K562 (cell line): ENCODE results near the gene CCDC127. TPM values are rescaled to one million over a fixed set of nuclear protein-coding genes. Genes with fewer than 3 reads are reported as not detected.

Experiments used
- ATAC-seq: fragments of 200-7000 bp; cut with Tn5 transposase; 3 replicates; pipeline ENCODE4 v1.9.1; 2020; ENCODE audit warnings: moderate library complexity
- BruUV-seq: library from RNA; stranded (reverse); fragments of 400-500 nt; replicated peaks from 2 replicates; lab custom pipeline; 2021; lab: Mats Ljungman, UMichigan
- CTCF ChIA-PET: fragments of 300-600 bp; formaldehyde crosslinking; extraction: SDS; loops from one replicate; lab custom pipeline; 2021; ENCODE audit warnings: low intra/inter-chr PET ratio; lab: Yijun Ruan, JAX
- POLR2A ChIA-PET: fragments of 300-600, 350-650 bp; sonication (Branson Sonifier 250); formaldehyde crosslinking; extraction: SDS; loops from one replicate; lab custom pipeline; 2021; ENCODE audit warnings: antibody characterized with exemption, inconsistent platforms; lab: Yijun Ruan, JAX
- DNase-seq, 4 experiments: peaks; one replicate each; pipeline versions ENCODE4 v3.0.0 to v3.0.0-alpha.2; 2011 to 2018; ENCODE audit warnings: low spot score in 3 of 4, mixed read lengths in 3 of 4; ENCODE audit errors: extremely low read depth in 1 of 4
- FAIRE-seq: peaks from 2 replicates; lab custom pipeline; 2011; peaks lifted over from hg19 to GRCh38; lab: Jason Lieb, UNC
- H2AFZ ChIP-seq: 2 replicates; pipeline ENCODE4 v1.6.0; 2011; ENCODE audit warnings: low read depth, low read length, control low read depth, inconsistent platforms
- H3K27ac ChIP-seq: fragments of 200-600 bp; 3 replicates; pipeline ENCODE4 v1.8.0; 2011; ENCODE audit warnings: low read depth, mild to moderate bottlenecking, control low read depth, inconsistent platforms, low read length, moderate library complexity, mixed read lengths; ENCODE audit errors: extremely low read depth
- H3K27me3 ChIP-seq, 2 experiments: fragments of 300-600 bp in 1 of 2; 2 replicates in 1 of 2; 3 replicates in 1 of 2; pipeline versions ENCODE4 v1.6.0 to v1.8.0; 2011; ENCODE audit warnings: inconsistent platforms in 2 of 2, low read length in 2 of 2, mild to moderate bottlenecking in 1 of 2, mixed read lengths in 1 of 2, moderate library complexity in 1 of 2; ENCODE audit not compliant: control insufficient read depth in 2 of 2, insufficient read depth in 2 of 2
- H3K36me3 ChIP-seq: fragments of 300-600 bp; 3 replicates; pipeline ENCODE4 v1.8.0; 2011; ENCODE audit warnings: mild to moderate bottlenecking, low read length, inconsistent platforms; ENCODE audit not compliant: control insufficient read depth, insufficient read depth
- H3K4me1 ChIP-seq, 2 experiments: fragments of 200-600 bp in 1 of 2; replicated peaks in 1 of 2; 2 replicates in 1 of 2; 3 replicates in 1 of 2; pipeline versions ENCODE4 v1.5.1 to v1.8.0; 2011; ENCODE audit warnings: inconsistent platforms in 2 of 2, low read length in 2 of 2, mild to moderate bottlenecking in 1 of 2, mixed read lengths in 1 of 2, moderate library complexity in 1 of 2; ENCODE audit not compliant: control insufficient read depth in 2 of 2, insufficient read depth in 2 of 2
- H3K4me2 ChIP-seq: 2 replicates; pipeline ENCODE4 v1.6.1; 2011; ENCODE audit warnings: low read length, control low read depth, inconsistent platforms, mixed read lengths; ENCODE audit not compliant: insufficient read depth
- H3K4me3 ChIP-seq: fragments of 200-600 bp; sonication (generic), shearing (Covaris generic); 2 replicates; pipeline ENCODE4 v1.5.1; 2016; ENCODE audit warnings: control low read depth, inconsistent platforms
- H3K79me2 ChIP-seq: fragments of 200-600 bp; 3 replicates; pipeline ENCODE4 v1.8.0; 2011; ENCODE audit warnings: low read length, inconsistent platforms; ENCODE audit not compliant: control insufficient read depth, insufficient read depth
- H3K9ac ChIP-seq, 2 experiments: 2 replicates each; pipeline versions ENCODE4 v1.6.0 to v1.6.1; 2011; ENCODE audit warnings: low read depth in 2 of 2, low read length in 2 of 2, control low read depth in 1 of 2, inconsistent platforms in 1 of 2, mild to moderate bottlenecking in 1 of 2, mixed read lengths in 1 of 2; ENCODE audit not compliant: insufficient read depth in 1 of 2
- H3K9me1 ChIP-seq: one replicate; pipeline ENCODE4 v1.6.0; 2011; ENCODE audit warnings: inconsistent platforms, mild to moderate bottlenecking, low read length, moderate library complexity; ENCODE audit not compliant: control insufficient read depth, insufficient read depth
- H3K9me3 ChIP-seq: replicated peaks from 2 replicates; pipeline ENCODE4 v1.5.1; 2011; ENCODE audit warnings: low read depth, low read length, inconsistent platforms; ENCODE audit not compliant: control insufficient read depth, insufficient read depth
- H4K20me1 ChIP-seq: replicated peaks from 2 replicates; pipeline ENCODE4 v1.6.1; 2011; ENCODE audit warnings: low read length, inconsistent platforms, mixed read lengths; ENCODE audit not compliant: control insufficient read depth, insufficient read depth
- CBX2 ChIP-seq: fragments of 200-600 bp; sonication (generic); IDR thresholded peaks from one replicate; pipeline ENCODE4 v1.6.1; 2012; ENCODE audit warnings: mild to moderate bottlenecking, low read length, inconsistent platforms; ENCODE audit not compliant: insufficient read depth, poor library complexity, severe bottlenecking
- GATAD2B ChIP-seq: fragments of 450-650 bp; IDR thresholded peaks from 2 replicates; pipeline ENCODE4 v1.6.1; 2017; ENCODE audit warnings: mild to moderate bottlenecking, borderline replicate concordance
- KDM4B ChIP-seq, 2 experiments: fragments of 450-650 bp in 1 of 2; sonication (generic) in 1 of 2; IDR thresholded peaks; 2 replicates each; pipeline ENCODE4 v1.6.1; 2016 to 2017; ENCODE audit warnings: borderline replicate concordance in 2 of 2, antibody characterized with exemption in 1 of 2, low read depth in 1 of 2, mild to moderate bottlenecking in 1 of 2
- L3MBTL2 ChIP-seq: fragments of 450-650 bp; IDR thresholded peaks from 2 replicates; pipeline ENCODE4 v1.6.1; 2016; ENCODE audit warnings: mild to moderate bottlenecking, moderate library complexity
- NONO ChIP-seq, 2 experiments: fragments of 200-400 bp in 1 of 2; fragments of 450-650 bp in 1 of 2; formaldehyde crosslinking in 1 of 2; IDR thresholded peaks; 2 replicates each; pipeline ENCODE4 v1.6.1; 2017; ENCODE audit warnings: low read depth in 2 of 2, mild to moderate bottlenecking in 2 of 2, moderate library complexity in 2 of 2, low read length in 1 of 2
- POLR2G ChIP-seq: fragments of 200-400 bp; formaldehyde crosslinking; IDR thresholded peaks from 2 replicates; pipeline ENCODE4 v1.6.1; 2017; ENCODE audit warnings: low read depth, mild to moderate bottlenecking, antibody characterized with exemption, low read length, moderate library complexity
- RBM39 ChIP-seq: fragments of 200-400 bp; formaldehyde crosslinking; optimal IDR thresholded peaks from 2 replicates; pipeline ENCODE3; 2018; ENCODE audit warnings: low read depth, low read length
- ZNF24 ChIP-seq: fragments of 450-650 bp; IDR thresholded peaks from 2 replicates; pipeline ENCODE4 v1.6.1; 2016
- ZNF253 ChIP-seq: fragments of 250-450 bp; sonication (Bioruptor Pico); conservative IDR thresholded peaks from 2 replicates; pipeline ENCODE4 v1.6.1; 2021; ENCODE audit warnings: mild to moderate bottlenecking
- ZNF3 ChIP-seq: fragments of 250-450 bp; sonication (Bioruptor Pico); IDR thresholded peaks from 2 replicates; pipeline ENCODE4 v1.5.0; 2021; ENCODE audit warnings: mild to moderate bottlenecking, moderate library complexity
- ZNF778 ChIP-seq: fragments of 450-650 bp; formaldehyde crosslinking; IDR thresholded peaks from 2 replicates; pipeline ENCODE4 v1.4.0; 2020; ENCODE audit warnings: mild to moderate bottlenecking, moderate library complexity
- WGBS: fragments of 100-300 bp; shearing (Covaris generic); methylation state at CpG from one replicate; pipeline ENCODE4 v1.1.6; 2016; ENCODE audit warnings: low coverage, mixed read lengths; ENCODE audit not compliant: insufficient coverage; ENCODE audit errors: missing lambda C conversion rate; 5-methylcytosine and 5-hydroxymethylcytosine counted together
- in situ Hi-C: fragments of 300-500 bp; cut with MboI; formaldehyde crosslinking; loops from 4 replicates; pipeline ENCODE4 v1.15.0; 2018; ENCODE audit warnings: inconsistent platforms, mixed read lengths
- intact Hi-C: fragments of 100-400 bp; cut with micrococcal nuclease; formaldehyde crosslinking; loops from 2 replicates; pipeline ENCODE4 v1.14.2; 2022
- polyA plus RNA-seq, 8 experiments: library from polyadenylated mRNA; depleted of rRNA in 4 of 8; stranded (reverse) in 5 of 8; unstranded in 3 of 8; fragments of >200 nt; fragmentation: Nextera tagmentation in 2 of 8; fragmentation: Illumina TruSeq in 1 of 8; extraction: Ambion mirVana in 2 of 8; extraction: Trizol in 1 of 8; gene quantifications; 2 replicates each; pipeline versions ENCODE4 v1.2.1 to v1.2.3, GENCODE V29; 2011 to 2014; ENCODE audit warnings: inconsistent platforms in 1 of 8, missing spikeins in 1 of 8
- total RNA-seq, 7 experiments: library from RNA; depleted of rRNA in 6 of 7; stranded (reverse); fragments of >200 nt in 6 of 7; fragmentation: Illumina TruSeq in 2 of 7; extraction: Trizol in 2 of 7; gene quantifications; 2 replicates each; pipeline versions ENCODE4 v1.2.1 to v1.2.3, GENCODE V29; 2011 to 2021; ENCODE audit warnings: low replicate concordance in 1 of 7
- TF ChIP-seq, protein P1 (sequence below): fragments of 250-450 bp; sonication (Bioruptor Pico); IDR thresholded peaks from 2 replicates; pipeline ENCODE4 v1.5.1; 2021; ENCODE audit warnings: mild to moderate bottlenecking
- TF ChIP-seq, protein P2 (sequence below): fragments of 450-650 bp; IDR thresholded peaks from 2 replicates; pipeline ENCODE4 v1.6.1; 2017; ENCODE audit warnings: mild to moderate bottlenecking, moderate library complexity

CCDC127 gene
- total and polyA plus RNA-seq, 9 of the 15 experiments (the other 6 are each of a cell fraction or from before 2014, with no cell fraction given): 2.7 to 4.5 (median 4.1) TPM

DNA sequence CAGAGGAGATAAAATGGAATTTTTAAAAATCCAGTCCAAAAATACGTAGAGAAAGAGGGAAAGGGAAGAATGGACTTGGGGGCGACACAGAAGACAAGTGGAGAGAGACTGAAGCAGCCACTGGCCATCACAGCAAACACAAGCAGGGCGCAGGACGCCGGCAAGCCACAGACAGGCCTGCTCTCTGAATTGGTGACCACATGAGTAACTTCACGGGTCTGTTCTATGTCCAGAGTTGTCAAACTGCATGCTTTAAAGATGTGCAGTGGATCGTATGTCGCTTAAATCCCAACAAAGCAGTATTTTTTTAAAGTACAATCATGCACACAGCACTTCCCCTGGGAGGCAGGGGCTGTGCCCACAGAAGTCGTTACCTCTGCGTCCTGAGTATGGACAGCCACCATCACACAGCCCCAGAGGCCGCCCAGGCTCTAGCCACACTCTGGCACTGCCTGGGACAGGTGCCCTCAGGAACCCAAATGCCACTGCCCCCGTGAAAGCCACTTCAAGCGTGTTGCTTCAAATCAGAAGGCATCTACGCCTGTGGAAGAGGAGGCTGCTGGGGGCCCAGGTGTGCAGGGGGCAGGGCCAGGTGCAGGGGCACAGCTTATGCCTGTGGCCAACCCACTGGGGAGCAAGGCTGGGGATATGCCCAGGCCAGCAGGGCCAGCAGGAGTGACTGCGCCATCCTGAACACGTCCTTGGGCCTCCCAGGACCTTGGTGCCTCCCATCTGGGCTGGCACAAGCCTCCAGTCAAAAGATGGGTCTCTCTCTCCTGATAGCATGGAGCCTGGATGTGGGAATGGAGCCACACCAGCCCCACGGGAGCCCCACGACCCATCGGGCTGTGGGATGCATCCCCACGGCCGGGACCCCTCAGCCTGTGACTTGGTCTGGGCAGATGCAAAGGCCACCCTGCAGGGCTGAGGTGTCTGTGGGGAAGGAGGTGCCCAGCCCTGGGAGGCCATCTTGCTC lies 32.6 kb downstream of the CCDC127 start:
- BruUV-seq: no TSS peak

More for the DNA sequence above, 32.6 kb downstream of the CCDC127 start:
- H3K4me1 ChIP-seq: peaks cover 0 to 45% of the 10 kb centered on the region in 2 experiments; a peak in 2 of 5 replicates
- TF ChIP-seq, protein P1, sequence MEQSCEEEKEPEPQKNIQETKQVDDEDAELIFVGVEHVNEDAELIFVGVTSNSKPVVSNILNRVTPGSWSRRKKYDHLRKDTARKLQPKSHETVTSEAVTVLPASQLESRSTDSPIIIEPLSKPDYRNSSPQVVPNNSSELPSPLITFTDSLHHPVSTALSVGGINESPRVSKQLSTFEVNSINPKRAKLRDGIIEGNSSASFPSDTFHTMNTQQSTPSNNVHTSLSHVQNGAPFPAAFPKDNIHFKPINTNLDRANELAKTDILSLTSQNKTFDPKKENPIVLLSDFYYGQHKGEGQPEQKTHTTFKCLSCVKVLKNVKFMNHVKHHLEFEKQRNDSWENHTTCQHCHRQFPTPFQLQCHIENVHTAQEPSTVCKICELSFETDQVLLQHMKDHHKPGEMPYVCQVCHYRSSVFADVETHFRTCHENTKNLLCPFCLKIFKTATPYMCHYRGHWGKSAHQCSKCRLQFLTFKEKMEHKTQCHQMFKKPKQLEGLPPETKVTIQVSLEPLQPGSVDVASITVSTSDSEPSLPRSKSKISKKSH (CRISPR knock-in tag): no peak
- TF ChIP-seq L3MBTL2: no peak
- TF ChIP-seq ZNF253: no peak
- no peak for TF ChIP-seq ZNF3
- no peak for TF ChIP-seq POLR2G
- no peak for TF ChIP-seq NONO (IDR thresholded peaks at IDR 0.05; ENCODE audit: low read depth in 2 of 2, low read length in 1 of 2)
- TF ChIP-seq CBX2: no peak
- no peak for TF ChIP-seq ZNF24
- no peak for TF ChIP-seq ZNF778
- no peak for TF ChIP-seq RBM39
- TF ChIP-seq KDM4B (IDR thresholded peaks at IDR 0.05; ENCODE audit: borderline replicate concordance in 2 of 2, low read depth in 1 of 2): no peak
- TF ChIP-seq, protein P2, sequence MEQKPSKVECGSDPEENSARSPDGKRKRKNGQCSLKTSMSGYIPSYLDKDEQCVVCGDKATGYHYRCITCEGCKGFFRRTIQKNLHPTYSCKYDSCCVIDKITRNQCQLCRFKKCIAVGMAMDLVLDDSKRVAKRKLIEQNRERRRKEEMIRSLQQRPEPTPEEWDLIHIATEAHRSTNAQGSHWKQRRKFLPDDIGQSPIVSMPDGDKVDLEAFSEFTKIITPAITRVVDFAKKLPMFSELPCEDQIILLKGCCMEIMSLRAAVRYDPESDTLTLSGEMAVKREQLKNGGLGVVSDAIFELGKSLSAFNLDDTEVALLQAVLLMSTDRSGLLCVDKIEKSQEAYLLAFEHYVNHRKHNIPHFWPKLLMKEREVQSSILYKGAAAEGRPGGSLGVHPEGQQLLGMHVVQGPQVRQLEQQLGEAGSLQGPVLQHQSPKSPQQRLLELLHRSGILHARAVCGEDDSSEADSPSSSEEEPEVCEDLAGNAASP: no peak
- no peak for TF ChIP-seq GATAD2B
- peaks cover 35% of the 10 kb centered on the region; the same call in 1 of the 2 replicates for H4K20me1 ChIP-seq
- no peak overlapping the region for H3K4me3 ChIP-seq
- ChIA-PET POLR2A (interaction anchor here (1.3 kb wide), 1 partner anchor 11 kb away, joined by 3 read pairs; no protein-coding TSS in a partner anchor), CTCF (no interaction called here)
- no peaks in the 10 kb centered on the region for H3K36me3 ChIP-seq
- no peak overlapping the region for H3K27ac ChIP-seq
- no peak overlapping the region for H2AFZ ChIP-seq
- H3K4me2 ChIP-seq: no peak overlapping the region
- H3K9me3 ChIP-seq: no peaks in the 10 kb centered on the region
- DNase-seq (no peak), FAIRE-seq (no peak), ATAC-seq (no peak)
- no peak overlapping the region for H3K9ac ChIP-seq
- H3K9me1 ChIP-seq: no peaks in the 10 kb centered on the region
- peaks cover 46 to 88% of the 10 kb centered on the region in 2 experiments for H3K27me3 ChIP-seq
- 1% methylated on average over 19 of the region's 21 CpGs for WGBS
- in situ Hi-C loops: no loop called here
- intact Hi-C loops: loop anchor here (5.0 kb wide), 1 partner anchor 252 kb away; no protein-coding TSS in a partner anchor
- H3K79me2 ChIP-seq: no peaks in the 10 kb centered on the region
